Lung microvascular endothelial cell (primary cell): ENCODE results near the gene RBL1. TPM values are rescaled to one million over a fixed set of nuclear protein-coding genes. Genes with fewer than 3 reads are reported as not detected.

Experiments
- DNase-seq, 2 donors: peaks; one replicate each; pipeline versions ENCODE4 v3.0.0 to v3.0.0-alpha.2; 2010; ENCODE audit warnings: low read depth in 2 of 2
- total RNA-seq: library from RNA; depleted of rRNA; stranded (reverse); fragments of >200 nt; gene quantifications from 2 replicates; pipeline ENCODE4 v1.2.1, GENCODE V29; 2014

RBL1 gene
- total RNA-seq, 1 donor from 2014 or later: 2.6 TPM

GRCh38 chr20:36951198-36951978 lies 144.4 kb downstream of the RBL1 start, which contains the start of gene SAMHD1:
Gene SAMHD1, minus strand, starts transcription at chr20:36951708. Its CDS starts 65 bp downstream, at chr20:36951643.
- DNase-seq: peak; percentile 97 to 99

- peak; percentile 5 to 50 for DNase-seq
These were observed 145.2 kb downstream of the RBL1 start for GRCh38 chr20:36950414-36951197.

Other genes starting within 250 kb of the RBL1 start
- gene TLDC2, start 219.9 kb downstream of the RBL1 start, total RNA-seq: under 0.01 TPM in 1 of 2 replicates, not detected in the other
- 8.9 and 17.2 TPM in 2 replicates for gene SAMHD1, start 144.3 kb downstream of the RBL1 start, total RNA-seq
- 236 and 252 TPM in 2 replicates for gene RPN2, start 83.3 kb upstream of the RBL1 start, total RNA-seq
- gene MROH8, start 83.6 kb upstream of the RBL1 start, total RNA-seq: 0.65 and 0.79 TPM in 2 replicates
- gene GHRH, start 165.8 kb upstream of the RBL1 start, total RNA-seq: not detected in 2 replicates
- gene MANBAL, start 193.7 kb upstream of the RBL1 start, total RNA-seq: 10.1 and 10.5 TPM in 2 replicates